Endodermal cell (in vitro differentiated cells): ENCODE data around the gene TEX54. TPM values are rescaled to one million over a fixed set of nuclear protein-coding genes. Genes with fewer than 3 reads are reported as not detected.

Experiments used
- DNase-seq: peaks from one replicate; pipeline ENCODE4 v3.0.0-alpha.2; 2017
- H3K27ac ChIP-seq: 2 replicates; pipeline ENCODE4 v1.5.1; 2013; ENCODE audit warnings: mild to moderate bottlenecking, low read depth, low read length, moderate library complexity
- H3K27me3 ChIP-seq: 2 replicates; pipeline ENCODE4 v1.6.1; 2013; ENCODE audit warnings: mild to moderate bottlenecking, low read length, moderate library complexity; ENCODE audit not compliant: insufficient read depth, control insufficient read depth, poor library complexity, severe bottlenecking
- H3K36me3 ChIP-seq: 2 replicates; pipeline ENCODE4 v1.7.0; 2013; ENCODE audit warnings: mild to moderate bottlenecking, low read length, moderate library complexity; ENCODE audit not compliant: control insufficient read depth, insufficient read depth
- H3K4me1 ChIP-seq: one replicate; pipeline ENCODE4 v1.7.0; 2013; ENCODE audit warnings: low read length; ENCODE audit not compliant: control insufficient read depth, insufficient read depth
- H3K4me3 ChIP-seq: 2 replicates; pipeline ENCODE4 v1.5.1; 2013; ENCODE audit warnings: mild to moderate bottlenecking, low read length, moderate library complexity
- H3K9ac ChIP-seq: 2 replicates; pipeline ENCODE4 v1.6.1; 2013; ENCODE audit warnings: mild to moderate bottlenecking, low read length, moderate library complexity; ENCODE audit not compliant: poor library complexity, severe bottlenecking; ENCODE audit errors: extremely low read depth
- H3K9me3 ChIP-seq: 2 replicates; pipeline ENCODE4 v1.6.1; 2013; ENCODE audit warnings: mild to moderate bottlenecking, low read length, moderate library complexity; ENCODE audit not compliant: control insufficient read depth
- H3K27ac Mint-ChIP-seq: 2 replicates; pipeline ENCODE4 v1.8.0; 2020; ENCODE audit warnings: mixed read lengths
- H3K27me3 Mint-ChIP-seq: 2 replicates; pipeline ENCODE4 v1.8.0; 2021; ENCODE audit warnings: mild to moderate bottlenecking, mixed read lengths; ENCODE audit not compliant: insufficient read depth
- H3K36me3 Mint-ChIP-seq: 2 replicates; pipeline ENCODE4 v1.8.0; 2020; ENCODE audit warnings: low read depth, mixed read lengths
- H3K4me1 Mint-ChIP-seq: 2 replicates; pipeline ENCODE4 v1.8.0; 2020; ENCODE audit warnings: mixed read lengths
- H3K4me3 Mint-ChIP-seq: 2 replicates; pipeline ENCODE4 v1.8.0; 2020; ENCODE audit warnings: mild to moderate bottlenecking, moderate library complexity, mixed read lengths
- H3K9me3 Mint-ChIP-seq: 2 replicates; pipeline ENCODE4 v1.8.0; 2020; ENCODE audit warnings: mild to moderate bottlenecking, mixed read lengths
- WGBS, 2 experiments: methylation state at CpG; one replicate each; pipeline versions ENCODE4 v1.1.5 to v1.1.7; 2013; ENCODE audit warnings: missing lambda C conversion rate in 2 of 2, mixed read lengths in 1 of 2; ENCODE audit not compliant: insufficient coverage in 1 of 2, insufficient read length in 1 of 2; 5-methylcytosine and 5-hydroxymethylcytosine counted together
- total RNA-seq, 2 donors: library from RNA; stranded (reverse); fragmentation: NEBNext Ultra II Directional in 1 of 2; extraction: Animal tissue kit (Norgen Biotek cat#: 25700) in 1 of 2; gene quantifications; 2 replicates in 1 of 2; 3 replicates in 1 of 2; pipeline ENCODE4 v1.2.1, GENCODE V29; 2021
- TF ChIP-seq, protein P1 (sequence below): fragments of 200-600 bp; sonication (generic); conservative IDR thresholded peaks from 2 replicates; pipeline ENCODE4 v1.5.0; 2021; ENCODE audit warnings: antibody characterized with exemption, mild to moderate bottlenecking

TEX54 gene
- total RNA-seq, 2 donors from 2014 or later, result not detected

DNA sequence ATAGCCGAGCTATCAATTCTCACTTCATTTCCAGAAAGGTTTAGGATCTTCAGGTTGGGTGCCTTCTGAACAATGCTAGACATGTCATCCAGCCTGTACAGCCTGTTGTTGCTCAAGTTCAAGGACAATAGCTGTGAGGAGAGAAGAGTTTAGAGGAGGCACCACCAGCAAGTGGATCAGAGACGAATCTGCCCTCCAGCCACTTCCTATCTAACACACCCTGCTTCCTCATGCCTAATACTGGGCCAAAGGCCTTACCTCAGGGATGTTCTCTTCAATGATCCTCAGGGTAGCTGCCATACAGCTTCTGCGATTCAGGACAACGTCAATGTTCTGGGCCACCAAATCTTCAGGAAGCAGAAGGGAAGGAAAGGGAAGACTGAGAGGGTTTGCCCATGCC is 31.6 kb downstream of the TEX54 start:
- H3K36me3 ChIP-seq, result peaks cover 74% of the 10 kb centered on the region

DNA sequence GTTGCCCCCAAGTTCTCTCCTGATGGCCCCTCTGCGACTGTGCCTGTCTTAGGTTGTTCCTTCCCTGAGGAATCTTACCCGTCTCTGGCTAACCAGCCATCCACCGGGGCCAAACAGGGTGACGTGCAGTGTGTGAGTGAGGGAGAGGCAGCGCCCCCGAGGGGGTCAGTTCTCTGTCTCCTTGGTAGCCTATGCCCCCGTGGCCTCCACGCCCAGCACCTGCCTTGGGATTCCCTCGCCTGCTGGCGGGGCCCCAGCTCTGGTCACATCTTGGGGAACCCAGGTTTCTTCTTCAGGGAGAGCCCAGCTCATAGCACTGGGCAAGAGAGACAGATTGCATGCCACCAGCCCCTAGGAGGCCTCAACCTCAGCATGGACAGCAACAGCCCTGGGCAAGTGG is 33.2 kb downstream of the TEX54 start:
- H3K4me3 Mint-ChIP-seq, result no peak overlapping the region
- no peaks in the 10 kb centered on the region for H3K9me3 Mint-ChIP-seq
- Histone ChIP-seq H3K9me3 (no peaks in the 10 kb centered on the region), H3K4me1 (no peaks in the 10 kb centered on the region), H3K4me3 (no peak overlapping the region), H3K27me3 (no peaks in the 10 kb centered on the region), H3K36me3 (peaks cover 90% of the 10 kb centered on the region), H3K9ac (no peak overlapping the region), H3K27ac (no peak overlapping the region)
- H3K27me3 Mint-ChIP-seq, result no peaks in the 10 kb centered on the region
- TF ChIP-seq, protein P1, sequence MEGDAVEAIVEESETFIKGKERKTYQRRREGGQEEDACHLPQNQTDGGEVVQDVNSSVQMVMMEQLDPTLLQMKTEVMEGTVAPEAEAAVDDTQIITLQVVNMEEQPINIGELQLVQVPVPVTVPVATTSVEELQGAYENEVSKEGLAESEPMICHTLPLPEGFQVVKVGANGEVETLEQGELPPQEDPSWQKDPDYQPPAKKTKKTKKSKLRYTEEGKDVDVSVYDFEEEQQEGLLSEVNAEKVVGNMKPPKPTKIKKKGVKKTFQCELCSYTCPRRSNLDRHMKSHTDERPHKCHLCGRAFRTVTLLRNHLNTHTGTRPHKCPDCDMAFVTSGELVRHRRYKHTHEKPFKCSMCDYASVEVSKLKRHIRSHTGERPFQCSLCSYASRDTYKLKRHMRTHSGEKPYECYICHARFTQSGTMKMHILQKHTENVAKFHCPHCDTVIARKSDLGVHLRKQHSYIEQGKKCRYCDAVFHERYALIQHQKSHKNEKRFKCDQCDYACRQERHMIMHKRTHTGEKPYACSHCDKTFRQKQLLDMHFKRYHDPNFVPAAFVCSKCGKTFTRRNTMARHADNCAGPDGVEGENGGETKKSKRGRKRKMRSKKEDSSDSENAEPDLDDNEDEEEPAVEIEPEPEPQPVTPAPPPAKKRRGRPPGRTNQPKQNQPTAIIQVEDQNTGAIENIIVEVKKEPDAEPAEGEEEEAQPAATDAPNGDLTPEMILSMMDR, result no peak
- 97 to 100% methylated on average over 1 to 10 of the region's 10 CpGs for WGBS, 2 experiments
- peaks cover 7% of the 10 kb centered on the region for H3K4me1 Mint-ChIP-seq
- DNase-seq, result no peak
- peaks cover 72% of the 10 kb centered on the region for H3K36me3 Mint-ChIP-seq
- no peak overlapping the region for H3K27ac Mint-ChIP-seq

More for the DNA sequence above, 31.6 kb downstream of the TEX54 start:
- Histone ChIP-seq H3K4me3 (no peak overlapping the region), H3K27ac (no peak overlapping the region), H3K4me1 (peaks cover 2% of the 10 kb centered on the region), H3K27me3 (no peaks in the 10 kb centered on the region), H3K9ac (no peak overlapping the region), H3K9me3 (no peaks in the 10 kb centered on the region)
- 93 to 100% methylated on average over 3 to 4 of the region's 4 CpGs for WGBS, 2 experiments
- Mint-ChIP-seq H3K27ac (no peak overlapping the region), H3K9me3 (no peaks in the 10 kb centered on the region), H3K36me3 (peaks cover 57% of the 10 kb centered on the region), H3K27me3 (no peaks in the 10 kb centered on the region), H3K4me3 (no peak overlapping the region), H3K4me1 (peaks cover 11% of the 10 kb centered on the region)
- DNase-seq, result no peak
- TF ChIP-seq, protein P1, result no peak

DNA sequence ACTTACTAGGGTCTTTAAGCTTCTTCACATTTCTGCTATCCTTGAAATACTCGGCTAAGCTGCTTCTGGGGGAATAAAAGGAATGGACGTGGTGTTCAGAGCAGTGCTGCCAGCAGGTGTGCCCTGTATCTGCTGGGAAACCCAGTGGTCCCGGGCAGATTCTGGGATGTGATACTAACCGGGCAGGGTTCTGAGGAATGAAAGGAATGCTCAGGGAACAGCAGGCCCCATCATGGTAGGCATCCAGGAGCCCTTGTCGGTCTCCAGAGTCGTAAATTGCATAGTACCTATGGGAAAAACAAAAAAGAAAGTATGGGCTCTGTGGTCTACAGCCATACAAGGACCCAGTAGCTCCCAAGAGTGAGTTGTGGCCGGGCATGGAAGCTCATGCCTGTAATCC is 36.4 kb downstream of the TEX54 start:
- H3K9me3 ChIP-seq, result no peaks in the 10 kb centered on the region
- H3K4me3 ChIP-seq, result no peak overlapping the region
- Mint-ChIP-seq H3K4me1 (peaks cover 6% of the 10 kb centered on the region), H3K36me3 (peaks cover 66% of the 10 kb centered on the region), H3K27me3 (no peaks in the 10 kb centered on the region), H3K4me3 (no peak overlapping the region), H3K27ac (peak overlapping the region; percentile 24), H3K9me3 (no peaks in the 10 kb centered on the region)
- H3K27me3 ChIP-seq, result no peaks in the 10 kb centered on the region
- 92 to 95% methylated on average over 4 to 7 of the region's 7 CpGs for WGBS, 2 experiments
- H3K4me1 ChIP-seq, result no peaks in the 10 kb centered on the region
- no peak overlapping the region for H3K27ac ChIP-seq
- peaks cover 87% of the 10 kb centered on the region for H3K36me3 ChIP-seq
- TF ChIP-seq, protein P1, result no peak
- H3K9ac ChIP-seq, result no peak overlapping the region
- no peak for DNase-seq
